Ramos (cell line): ENCODE data around the gene HOXD12.

Experiments
- in situ Hi-C: fragments of 300-500 bp; cut with MboI; formaldehyde crosslinking; loops from one replicate; pipeline ENCODE4 v1.14.3; 2022; ENCODE audit warnings: low sequenced_read_pairs; ENCODE audit not compliant: unreplicated experiment

Gene HOXD12

DNA sequence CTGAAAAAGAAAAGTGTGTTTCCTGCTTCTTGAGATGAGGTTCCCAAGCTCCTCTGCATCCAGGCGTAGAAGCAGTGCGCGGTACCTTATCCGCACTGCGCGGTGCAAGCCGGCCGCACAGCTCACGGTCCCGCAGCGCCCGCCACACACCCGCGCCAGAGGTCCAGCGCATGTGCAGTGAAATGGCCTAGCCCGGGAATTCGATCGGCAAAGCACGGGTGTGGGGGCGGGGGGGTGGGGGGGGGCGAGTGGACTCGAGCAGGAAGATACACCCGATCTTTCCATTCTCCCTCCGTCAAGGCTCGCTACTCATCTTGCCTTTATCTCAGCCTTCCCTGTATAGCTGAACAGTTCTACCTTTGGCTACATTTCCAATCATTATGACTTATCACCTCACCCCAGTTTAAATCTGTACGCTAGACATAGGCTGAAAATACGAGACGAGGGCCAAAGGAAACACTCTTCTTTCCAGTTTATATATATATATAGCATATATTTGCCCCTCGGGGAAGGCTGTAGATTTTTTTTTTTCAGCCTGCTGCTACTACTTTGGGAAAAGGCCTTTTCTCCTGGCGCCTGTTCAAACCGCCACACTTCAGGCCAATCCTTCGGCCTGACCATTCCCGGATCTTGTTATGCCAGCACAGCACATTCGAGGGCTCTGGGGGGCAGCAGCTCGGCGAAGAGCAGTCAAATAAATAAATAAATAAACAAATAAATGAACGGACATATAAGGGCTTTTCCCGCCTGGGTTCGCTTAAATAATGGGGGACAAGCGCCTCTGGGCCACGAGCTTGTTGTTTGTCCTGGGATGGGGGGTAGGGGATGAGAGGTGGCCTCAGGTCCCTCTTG is 40.3 kb downstream of the HOXD12 start:
- in situ Hi-C loops, result loop anchor here (5.0 to 25.0 kb wide), 3 partner anchors 312 to 997 kb away; no protein-coding TSS in a partner anchor

GRCh38 chr2:176140513-176141317 is 41.1 kb downstream of the HOXD12 start:
- in situ Hi-C loops, result loop anchor here (5.0 to 25.0 kb wide), 3 partner anchors 312 to 997 kb away; no protein-coding TSS in a partner anchor

- in situ Hi-C loops, result loop anchor here (5.0 to 25.0 kb wide), 3 partner anchors 310 to 995 kb away; no protein-coding TSS in a partner anchor
Observed at GRCh38 chr2:176142281-176142680, 42.7 kb downstream of the HOXD12 start.

GRCh38 chr2:176145085-176145969 is 45.7 kb downstream of the HOXD12 start:
- in situ Hi-C loops, result loop anchor here (25.0 kb wide), 2 partner anchors 667 to 992 kb away; no protein-coding TSS in a partner anchor

- in situ Hi-C loops, result loop anchor here (25.0 kb wide), 2 partner anchors 666 to 991 kb away; no protein-coding TSS in a partner anchor
Observed at GRCh38 chr2:176146101-176146500, 46.5 kb downstream of the HOXD12 start.

DNA sequence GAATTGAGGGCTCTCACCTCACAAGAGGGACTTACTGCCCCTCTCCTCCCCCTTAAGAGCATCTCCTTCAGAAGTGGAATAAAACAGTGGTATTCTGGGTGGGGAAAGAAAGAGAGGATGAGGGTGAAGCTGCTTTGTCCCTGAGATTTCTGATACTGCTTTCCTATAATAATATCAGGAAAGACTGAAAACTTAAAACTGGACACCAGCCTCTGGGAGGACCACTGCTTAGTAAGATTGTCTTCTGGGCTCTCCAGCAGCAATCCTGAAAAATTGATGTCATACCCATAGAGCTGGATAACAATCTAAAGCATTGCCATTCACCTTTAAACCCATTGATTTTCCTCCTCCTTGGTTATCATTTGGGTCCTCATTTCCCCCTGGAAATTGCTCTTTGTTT is 47.0 kb downstream of the HOXD12 start:
- in situ Hi-C loops, result loop anchor here (25.0 kb wide), 2 partner anchors 666 to 991 kb away; no protein-coding TSS in a partner anchor

GRCh38 chr2:176147210-176147799 is 47.7 kb downstream of the HOXD12 start:
- in situ Hi-C loops, result loop anchor here (25.0 kb wide), 2 partner anchors 665 to 990 kb away; no protein-coding TSS in a partner anchor

GRCh38 chr2:176147800-176148496 is 48.4 kb downstream of the HOXD12 start:
- in situ Hi-C loops, result loop anchor here (25.0 kb wide), 2 partner anchors 664 to 989 kb away; no protein-coding TSS in a partner anchor

DNA sequence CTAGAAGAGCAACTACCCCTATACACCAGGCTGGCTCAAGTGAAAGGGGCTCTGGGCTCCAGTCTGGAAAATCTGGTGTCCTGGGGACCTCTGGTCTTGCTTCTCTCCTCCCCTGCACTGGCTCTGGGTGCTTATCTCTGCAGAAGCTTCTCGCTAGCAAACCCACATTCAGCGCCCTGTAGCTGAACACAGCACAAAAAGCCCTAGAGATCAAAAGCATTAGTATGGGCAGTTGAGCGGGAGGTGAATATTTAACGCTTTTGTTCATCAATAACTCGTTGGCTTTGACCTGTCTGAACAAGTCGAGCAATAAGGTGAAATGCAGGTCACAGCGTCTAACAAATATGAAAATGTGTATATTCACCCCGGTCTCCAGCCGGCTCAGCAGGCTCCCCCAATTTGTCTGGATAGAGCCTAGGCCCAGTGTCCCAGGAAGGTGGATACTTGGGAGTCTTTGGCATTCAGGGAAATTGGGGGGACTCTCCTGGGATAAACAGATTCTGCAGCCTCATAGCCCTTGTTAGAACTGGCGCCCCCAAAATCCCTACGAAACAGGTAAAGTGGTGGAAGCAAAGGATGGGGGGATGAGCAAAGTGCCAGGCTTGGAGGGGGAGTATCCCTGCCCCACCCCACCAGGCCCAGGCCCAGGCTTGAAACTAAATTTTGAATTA is 49.3 kb downstream of the HOXD12 start:
- in situ Hi-C loops, result loop anchor here (25.0 kb wide), 2 partner anchors 663 to 988 kb away; no protein-coding TSS in a partner anchor

DNA sequence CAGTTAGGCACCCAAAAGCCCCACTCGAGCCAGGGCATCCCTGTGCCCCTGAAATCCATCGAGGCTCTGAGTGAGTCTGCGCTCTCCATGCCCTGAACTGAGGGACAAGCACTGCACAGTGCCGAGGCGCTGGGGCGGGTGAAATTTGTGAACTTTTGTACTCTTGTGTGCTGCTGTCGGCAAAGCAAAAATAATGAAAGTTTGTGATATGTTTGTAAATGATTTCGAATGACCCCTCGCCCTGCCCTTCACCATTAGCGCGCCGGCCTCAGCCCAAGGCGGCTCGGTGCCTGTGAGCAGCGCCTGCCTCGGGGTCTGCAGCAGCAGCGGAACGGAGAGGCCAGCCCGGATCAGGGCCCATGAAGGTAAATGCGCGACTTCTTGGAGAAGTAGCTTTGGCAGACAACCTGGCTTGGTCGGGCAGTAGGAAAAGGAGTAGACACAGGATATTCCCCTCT is 49.9 kb downstream of the HOXD12 start:
- in situ Hi-C loops, result loop anchor here (25.0 kb wide), 2 partner anchors 663 to 988 kb away; no protein-coding TSS in a partner anchor

- in situ Hi-C loops, result loop anchor here (25.0 kb wide), 2 partner anchors 662 to 987 kb away; no protein-coding TSS in a partner anchor
Observed at GRCh38 chr2:176149939-176150583, 50.5 kb downstream of the HOXD12 start.

GRCh38 chr2:176150584-176151441 is 51.2 kb downstream of the HOXD12 start:
- in situ Hi-C loops, result no loop called here

GRCh38 chr2:176151442-176152287 is 52.1 kb downstream of the HOXD12 start, which contains the start of gene HOXD4:
Gene HOXD4, plus strand, starts transcription at chr2:176151550. Its CDS starts 84 bp downstream, at chr2:176151634.
- in situ Hi-C loops, result no loop called here
